Thyroid gland (tissue), 4 donors: ENCODE data around the gene ARHGAP22. TPM values are rescaled to one million over a fixed set of nuclear protein-coding genes. Genes with fewer than 3 reads are reported as not detected.
A peak's percentile ranks its signal among the peaks of the same experiment; 100 is the strongest.

ENCODE experiments used
- DNase-seq, 2 donors: peaks; one replicate each; pipeline ENCODE4 v3.0.0-alpha.2; 2019
- H3K27ac ChIP-seq, 3 donors: fragments of 200-600 bp; sonication (generic); 1 replicate in 2 of 3; 2 replicates in 1 of 3; pipeline ENCODE4 v1.5.1; 2016 to 2019; ENCODE audit warnings: mild to moderate bottlenecking in 1 of 3, moderate library complexity in 1 of 3
- H3K27me3 ChIP-seq: fragments of 200-600 bp; sonication (generic); one replicate; pipeline ENCODE4 v1.5.1; 2019
- H3K36me3 ChIP-seq, 2 donors: fragments of 200-600 bp; sonication (generic); one replicate each; pipeline ENCODE4 v1.5.1; 2016 to 2019
- H3K4me1 ChIP-seq, 2 donors: fragments of 200-600 bp; sonication (generic); one replicate each; pipeline ENCODE4 v1.5.1; 2017 to 2019
- H3K4me3 ChIP-seq, 3 donors: fragments of 200-600 bp; sonication (generic); replicated peaks in 1 of 3; 1 replicate in 2 of 3; 2 replicates in 1 of 3; pipeline ENCODE4 v1.5.1; 2016; ENCODE audit warnings: mild to moderate bottlenecking in 1 of 3
- H3K9me3 ChIP-seq: fragments of 200-600 bp; sonication (generic); one replicate; pipeline ENCODE4 v1.5.1; 2017
- CTCF ChIP-seq, 6 experiments: fragments of 200-600 bp in 3 of 6; fragments of 450-650 bp in 3 of 6; sonication (generic) in 3 of 6; IDR thresholded peaks; one replicate each; pipeline ENCODE4 v1.5.1; 2016 to 2019; ENCODE audit warnings: antibody characterized with exemption in 6 of 6, mild to moderate bottlenecking in 2 of 6, inconsistent platforms in 1 of 6, moderate library complexity in 1 of 6
- POLR2A ChIP-seq, 2 donors: fragments of 450-650 bp; IDR thresholded peaks; one replicate each; pipeline ENCODE4 v1.6.1; 2017; ENCODE audit warnings: antibody characterized with exemption in 2 of 2, mild to moderate bottlenecking in 2 of 2, moderate library complexity in 1 of 2
- WGBS, 2 donors: methylation state at CpG; one replicate each; pipeline ENCODE4 v1.1.5; 2017; 5-methylcytosine and 5-hydroxymethylcytosine counted together
- intact Hi-C: fragments of 100-400 bp; cut with DNase I; formaldehyde crosslinking; loops from one replicate; pipeline ENCODE4 v1.15.1; 2023
- total RNA-seq, 4 donors: library from RNA; depleted of rRNA; stranded (reverse); fragments of >200 nt; gene quantifications; one replicate each; pipeline ENCODE4 v1.2.3, GENCODE V29; 2016

Gene ARHGAP22
- total RNA-seq, 4 donors from 2014 or later = 3.4 to 29.5 (median 19.1) TPM

GRCh38 chr10:48636231-48636630 is 31.4 kb upstream of the ARHGAP22 start:
- WGBS, 2 donors = 67 to 82% methylated on average over 3 of the region's 3 CpGs
- Histone ChIP-seq H3K4me3 (no peak overlapping the region), H3K27me3 (no peaks in the 10 kb centered on the region), H3K36me3 (no peaks in the 10 kb centered on the region), H3K4me1 (no peaks in the 10 kb centered on the region), H3K27ac (no peak overlapping the region), H3K9me3 (no peaks in the 10 kb centered on the region)
- intact Hi-C loops = no loop called here
- no peak for DNase-seq
- TF ChIP-seq CTCF (IDR thresholded peaks at IDR 0.05) = no peak
- TF ChIP-seq POLR2A (IDR thresholded peaks at IDR 0.05) = no peak

- Histone ChIP-seq H3K36me3 (no peaks in the 10 kb centered on the region), H3K27ac (no peak overlapping the region), H3K4me1 (no peaks in the 10 kb centered on the region), H3K9me3 (no peaks in the 10 kb centered on the region), H3K4me3 (no peak overlapping the region), H3K27me3 (no peaks in the 10 kb centered on the region)
- intact Hi-C loops = no loop called here
- TF ChIP-seq CTCF (IDR thresholded peaks at IDR 0.05) (no peak), POLR2A (IDR thresholded peaks at IDR 0.05) (no peak)
- no peak for DNase-seq
- WGBS, 2 donors = 85 to 90% methylated on average over 8 of the region's 8 CpGs
Measured at GRCh38 chr10:48634984-48635557, 30.2 kb upstream of the ARHGAP22 start.

GRCh38 chr10:48634198-48634983 is 29.5 kb upstream of the ARHGAP22 start:
- H3K9me3 ChIP-seq = no peaks in the 10 kb centered on the region

GRCh38 chr10:48633381-48634197 is 28.7 kb upstream of the ARHGAP22 start:
- Histone ChIP-seq H3K4me3 (no peak overlapping the region), H3K9me3 (no peaks in the 10 kb centered on the region), H3K27me3 (no peaks in the 10 kb centered on the region), H3K27ac (no peak overlapping the region), H3K36me3 (no peaks in the 10 kb centered on the region), H3K4me1 (no peaks in the 10 kb centered on the region)
- intact Hi-C loops = no loop called here
- 90 to 96% methylated on average over 4 of the region's 4 CpGs for WGBS, 2 donors
- no peak for DNase-seq
- TF ChIP-seq POLR2A (IDR thresholded peaks at IDR 0.05) = no peak
- no peak for TF ChIP-seq CTCF (IDR thresholded peaks at IDR 0.05)

More at GRCh38 chr10:48634198-48634983, 29.5 kb upstream of the ARHGAP22 start:
- intact Hi-C loops = no loop called here
- 82 to 85% methylated on average over 5 of the region's 5 CpGs for WGBS, 2 donors
- Histone ChIP-seq H3K27me3 (no peaks in the 10 kb centered on the region), H3K36me3 (no peaks in the 10 kb centered on the region), H3K27ac (no peak overlapping the region), H3K4me1 (no peaks in the 10 kb centered on the region), H3K4me3 (no peak overlapping the region)
- no peak for TF ChIP-seq POLR2A (IDR thresholded peaks at IDR 0.05)
- no peak for TF ChIP-seq CTCF (IDR thresholded peaks at IDR 0.05)
- peak in 1 of 2 donors; percentile 14 for DNase-seq
